ENCODE measurements around the gene TMEM225. TPM values are rescaled to one million over a fixed set of nuclear protein-coding genes. Genes with fewer than 3 reads are reported as not detected.

Gene TMEM225
- polyA plus RNA-seq, 1 donor (not counting 4 experiments of a cell fraction or from before 2014, with no cell fraction given) = not detected

DNA sequence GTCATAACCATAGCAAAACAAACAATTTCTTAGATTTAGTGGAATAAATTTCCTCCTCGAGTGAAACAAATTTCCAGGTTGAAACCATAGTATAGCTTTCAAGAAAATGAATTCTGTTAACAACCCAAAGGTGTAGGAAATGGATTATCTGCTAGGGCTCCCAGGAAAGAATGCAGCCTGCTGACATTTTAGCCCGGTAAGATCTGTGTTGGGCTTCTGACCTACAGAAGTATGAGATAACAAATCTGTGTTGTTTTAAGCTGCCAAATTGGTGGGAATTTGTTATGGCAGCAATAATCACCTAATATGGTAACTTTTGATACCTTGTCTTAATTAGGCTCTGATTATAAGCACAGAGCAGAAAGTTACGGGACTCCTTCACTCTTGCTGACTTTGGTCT is 47.3 kb downstream of the TMEM225 start:
- no peak overlapping the region for H3K4me2 ChIP-seq (ENCODE audit: control insufficient read depth, extremely low read depth, insufficient read depth, low read depth, low read length)

DNA sequence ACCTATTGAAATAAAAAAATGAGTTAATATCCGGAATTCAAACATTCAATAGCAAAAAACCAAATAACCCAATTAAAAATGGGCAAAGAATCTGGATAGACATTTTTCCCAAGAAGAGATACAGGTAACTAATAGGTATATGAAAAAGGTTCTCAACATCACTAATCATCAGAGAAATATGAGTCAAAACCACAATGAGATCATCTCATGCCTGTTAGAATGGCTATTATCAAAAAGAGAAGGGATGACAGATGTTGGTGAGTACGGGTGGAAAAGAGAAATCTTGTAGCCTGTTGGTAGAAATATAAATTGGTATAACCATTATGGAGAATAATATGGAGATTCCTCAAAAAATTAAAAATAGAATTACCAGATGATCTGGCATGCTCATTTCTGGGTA is 52.4 kb downstream of the TMEM225 start:
- Histone ChIP-seq H2AFZ (ENCODE audit: control insufficient read depth, low read length) (no peak overlapping the region), H4K20me1 (ENCODE audit: control insufficient read depth, extremely low read depth, insufficient read depth, low read length) (no peaks in the 10 kb centered on the region), H3K79me2 (ENCODE audit: control insufficient read depth, insufficient read depth, low read length) (no peaks in the 10 kb centered on the region), H3K9me1 (ENCODE audit: control insufficient read depth, extremely low read depth, insufficient read depth, low read length) (no peaks in the 10 kb centered on the region), H3K9me3 (ENCODE audit: control insufficient read depth, low read depth, low read length) (no peaks in the 10 kb centered on the region), H3K27ac (ENCODE audit: control insufficient read depth, insufficient read depth, low read length) (no peak overlapping the region), H3K4me1 (ENCODE audit: control insufficient read depth, extremely low read depth, insufficient read depth, low read length) (no peaks in the 10 kb centered on the region), H3K9ac (ENCODE audit: control insufficient read depth, extremely low read depth, insufficient read depth, low read length) (no peak overlapping the region), H3K27me3 (ENCODE audit: control insufficient read depth, extremely low read depth, insufficient read depth, low read length) (no peaks in the 10 kb centered on the region), H3K4me3 (ENCODE audit: control insufficient read depth in 2 of 3, extremely low read depth in 1 of 3, insufficient read depth in 2 of 3, low read depth in 1 of 3, low read length in 3 of 3) (no peak overlapping the region), H3K4me2 (ENCODE audit: control insufficient read depth, extremely low read depth, insufficient read depth, low read depth, low read length) (no peak overlapping the region), H3K36me3 (ENCODE audit: control insufficient read depth in 2 of 2, extremely low read depth in 1 of 2, insufficient read depth in 2 of 2, low read length in 2 of 2) (no peaks in the 10 kb centered on the region)
- dilution Hi-C loops (cut with MboI; ENCODE audit: extremely low pct_ligation_motif_present, low sequenced_read_pairs) = no loop called here
- DNase-seq (ENCODE audit: low read depth, low spot score) (no peak), FAIRE-seq (peak; percentile 9)
- TF ChIP-seq EZH2 (IDR thresholded peaks at IDR 0.05; ENCODE audit: low read length) = no peak
- TF ChIP-seq, protein P1, sequence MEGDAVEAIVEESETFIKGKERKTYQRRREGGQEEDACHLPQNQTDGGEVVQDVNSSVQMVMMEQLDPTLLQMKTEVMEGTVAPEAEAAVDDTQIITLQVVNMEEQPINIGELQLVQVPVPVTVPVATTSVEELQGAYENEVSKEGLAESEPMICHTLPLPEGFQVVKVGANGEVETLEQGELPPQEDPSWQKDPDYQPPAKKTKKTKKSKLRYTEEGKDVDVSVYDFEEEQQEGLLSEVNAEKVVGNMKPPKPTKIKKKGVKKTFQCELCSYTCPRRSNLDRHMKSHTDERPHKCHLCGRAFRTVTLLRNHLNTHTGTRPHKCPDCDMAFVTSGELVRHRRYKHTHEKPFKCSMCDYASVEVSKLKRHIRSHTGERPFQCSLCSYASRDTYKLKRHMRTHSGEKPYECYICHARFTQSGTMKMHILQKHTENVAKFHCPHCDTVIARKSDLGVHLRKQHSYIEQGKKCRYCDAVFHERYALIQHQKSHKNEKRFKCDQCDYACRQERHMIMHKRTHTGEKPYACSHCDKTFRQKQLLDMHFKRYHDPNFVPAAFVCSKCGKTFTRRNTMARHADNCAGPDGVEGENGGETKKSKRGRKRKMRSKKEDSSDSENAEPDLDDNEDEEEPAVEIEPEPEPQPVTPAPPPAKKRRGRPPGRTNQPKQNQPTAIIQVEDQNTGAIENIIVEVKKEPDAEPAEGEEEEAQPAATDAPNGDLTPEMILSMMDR (optimal IDR thresholded peaks at IDR 0.05 in 1 of 3, IDR thresholded peaks at IDR 0.05 in 1 of 3, conservative IDR thresholded peaks at IDR 0.05 in 1 of 3; ENCODE audit: extremely low read depth in 1 of 3, insufficient read depth in 2 of 3, low read length in 3 of 3) = no peak

More for the DNA sequence above, 47.3 kb downstream of the TMEM225 start:
- H3K79me2 ChIP-seq (ENCODE audit: control insufficient read depth, insufficient read depth, low read length) = no peaks in the 10 kb centered on the region
- H3K9me1 ChIP-seq (ENCODE audit: control insufficient read depth, extremely low read depth, insufficient read depth, low read length) = no peaks in the 10 kb centered on the region
- no peaks in the 10 kb centered on the region for H3K4me1 ChIP-seq (ENCODE audit: control insufficient read depth, extremely low read depth, insufficient read depth, low read length)
- dilution Hi-C loops (cut with MboI; ENCODE audit: extremely low pct_ligation_motif_present, low sequenced_read_pairs) = no loop called here
- H3K9me3 ChIP-seq (ENCODE audit: control insufficient read depth, low read depth, low read length) = no peaks in the 10 kb centered on the region
- FAIRE-seq = no peak
- no peak for DNase-seq (ENCODE audit: low read depth, low spot score)
- TF ChIP-seq, protein P1 (optimal IDR thresholded peaks at IDR 0.05 in 1 of 3, IDR thresholded peaks at IDR 0.05 in 1 of 3, conservative IDR thresholded peaks at IDR 0.05 in 1 of 3; ENCODE audit: extremely low read depth in 1 of 3, insufficient read depth in 2 of 3, low read length in 3 of 3) = no peak
- TF ChIP-seq EZH2 (IDR thresholded peaks at IDR 0.05; ENCODE audit: low read length) = no peak
- no peaks in the 10 kb centered on the region for H3K36me3 ChIP-seq (ENCODE audit: control insufficient read depth in 2 of 2, extremely low read depth in 1 of 2, insufficient read depth in 2 of 2, low read length in 2 of 2)
- no peaks in the 10 kb centered on the region for H3K27me3 ChIP-seq (ENCODE audit: control insufficient read depth, extremely low read depth, insufficient read depth, low read length)
- H4K20me1 ChIP-seq (ENCODE audit: control insufficient read depth, extremely low read depth, insufficient read depth, low read length) = no peaks in the 10 kb centered on the region
- H2AFZ ChIP-seq (ENCODE audit: control insufficient read depth, low read length) = no peak overlapping the region
- H3K4me3 ChIP-seq (ENCODE audit: control insufficient read depth in 2 of 3, extremely low read depth in 1 of 3, insufficient read depth in 2 of 3, low read depth in 1 of 3, low read length in 3 of 3) = no peak overlapping the region
- no peak overlapping the region for H3K27ac ChIP-seq (ENCODE audit: control insufficient read depth, insufficient read depth, low read length)
- no peak overlapping the region for H3K9ac ChIP-seq (ENCODE audit: control insufficient read depth, extremely low read depth, insufficient read depth, low read length)

Other genes with a start within 250 kb of the TMEM225 start
- gene SCN3B, start 231.0 kb downstream of the TMEM225 start, polyA plus RNA-seq = 0.08 to 0.19 TPM (median 0.10 TPM) in 3 replicates
- 9.1 to 11.4 TPM (median 9.3 TPM) in 3 replicates for gene ZNF202, start 144.0 kb downstream of the TMEM225 start, polyA plus RNA-seq
- not detected in 3 replicates for gene OR6X1, start 131.2 kb downstream of the TMEM225 start, polyA plus RNA-seq
- gene OR6M1, start 79.3 kb downstream of the TMEM225 start, polyA plus RNA-seq = not detected in 3 replicates
- not detected in 3 replicates for gene OR8D4, start 16.5 kb upstream of the TMEM225 start, polyA plus RNA-seq
- gene OR4D5, start 53.9 kb upstream of the TMEM225 start, polyA plus RNA-seq = not detected in 3 replicates
- gene OR6T1, start 58.2 kb upstream of the TMEM225 start, polyA plus RNA-seq = not detected in 3 replicates
- gene OR10S1, start 92.1 kb upstream of the TMEM225 start, polyA plus RNA-seq = not detected in 3 replicates
- gene OR10G6, start 109.5 kb upstream of the TMEM225 start, polyA plus RNA-seq = not detected in 3 replicates
- gene OR10G4, start 127.3 kb upstream of the TMEM225 start, polyA plus RNA-seq = not detected in 3 replicates
- gene OR10G9, start 137.3 kb upstream of the TMEM225 start, polyA plus RNA-seq = not detected in 3 replicates
- not detected in 3 replicates for gene OR10G8, start 141.1 kb upstream of the TMEM225 start, polyA plus RNA-seq
- gene OR10G7, start 155.7 kb upstream of the TMEM225 start, polyA plus RNA-seq = not detected in 3 replicates
- 29.7 to 39.5 TPM (median 36.4 TPM) in 3 replicates for gene VWA5A, start 229.8 kb upstream of the TMEM225 start, polyA plus RNA-seq